Measurements from ENCODE around the gene ZDHHC22. TPM values are rescaled to one million over a fixed set of nuclear protein-coding genes. Genes with fewer than 3 reads are reported as not detected.

ZDHHC22 gene
- total and polyA plus RNA-seq, 2 experiments from 2014 or later: 17.6 to 32.1 TPM

- DNase-seq (ENCODE audit: low spot score) (no peak), ATAC-seq (no peak)
- no peak overlapping the region for H2AFZ ChIP-seq
- no peaks in the 10 kb centered on the region for H3K27me3 ChIP-seq (ENCODE audit: insufficient read depth)
- H3K79me2 ChIP-seq (replicated peaks; ENCODE audit: insufficient read depth): no peaks in the 10 kb centered on the region
- no peak overlapping the region for H3K4me3 ChIP-seq
- no peaks in the 10 kb centered on the region for H4K20me1 ChIP-seq (replicated peaks; ENCODE audit: insufficient read depth)
- no peaks in the 10 kb centered on the region; the same call in 1 of the 2 replicates for H3F3A ChIP-seq (replicated peaks; ENCODE audit: low read depth)
- H3K27ac ChIP-seq (ENCODE audit: low read depth): no peak overlapping the region
- no peaks in the 10 kb centered on the region for H3K9me2 ChIP-seq (ENCODE audit: insufficient read depth)
- Mint-ChIP-seq H3K36me3 (ENCODE audit: low read depth) (no peaks in the 10 kb centered on the region), H3K27ac (no peak overlapping the region), H3K27me3 (ENCODE audit: insufficient read depth, low read depth, poor library complexity) (peaks cover 2% of the 10 kb centered on the region), H3K4me1 (peaks cover 29% of the 10 kb centered on the region), H3K4me3 (no peak overlapping the region), H3K9me3 (0 out of 3 replicates have a peak, but pooled peaks cover 3% of the 10 kb centered on the region)
- peaks cover 12% of the 10 kb centered on the region for H3K4me1 ChIP-seq (ENCODE audit: insufficient read depth)
- H3K36me3 ChIP-seq (ENCODE audit: insufficient read depth): no peaks in the 10 kb centered on the region
- no peak overlapping the region for H3K4me2 ChIP-seq
- TF ChIP-seq ZNF114 (CRISPR knock-in tag; IDR thresholded peaks at IDR 0.05) (no peak), STAT1 (IDR thresholded peaks at IDR 0.05; ENCODE audit: unreplicated experiment) (no peak), POLR2AphosphoS5 (IDR thresholded peaks at IDR 0.05; ENCODE audit: low read depth) (no peak), CREB1 (CRISPR knock-in tag; IDR thresholded peaks at IDR 0.05; ENCODE audit: low read depth) (no peak), ZNF331 (CRISPR knock-in tag; IDR thresholded peaks at IDR 0.05; ENCODE audit: low read depth) (no peak), REST (IDR thresholded peaks at IDR 0.05; ENCODE audit: unreplicated experiment) (no peak), EZH2phosphoT487 (IDR thresholded peaks at IDR 0.05; ENCODE audit: unreplicated experiment) (no peak), NANOG (IDR thresholded peaks at IDR 0.05; ENCODE audit: borderline replicate concordance) (no peak), EZH2 (IDR thresholded peaks at IDR 0.05; ENCODE audit: low read depth, unreplicated experiment) (no peak)
- TF ChIP-seq, protein P1, sequence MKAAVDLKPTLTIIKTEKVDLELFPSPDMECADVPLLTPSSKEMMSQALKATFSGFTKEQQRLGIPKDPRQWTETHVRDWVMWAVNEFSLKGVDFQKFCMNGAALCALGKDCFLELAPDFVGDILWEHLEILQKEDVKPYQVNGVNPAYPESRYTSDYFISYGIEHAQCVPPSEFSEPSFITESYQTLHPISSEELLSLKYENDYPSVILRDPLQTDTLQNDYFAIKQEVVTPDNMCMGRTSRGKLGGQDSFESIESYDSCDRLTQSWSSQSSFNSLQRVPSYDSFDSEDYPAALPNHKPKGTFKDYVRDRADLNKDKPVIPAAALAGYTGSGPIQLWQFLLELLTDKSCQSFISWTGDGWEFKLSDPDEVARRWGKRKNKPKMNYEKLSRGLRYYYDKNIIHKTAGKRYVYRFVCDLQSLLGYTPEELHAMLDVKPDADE (IDR thresholded peaks at IDR 0.05): no peak
- TF ChIP-seq, protein P2, sequence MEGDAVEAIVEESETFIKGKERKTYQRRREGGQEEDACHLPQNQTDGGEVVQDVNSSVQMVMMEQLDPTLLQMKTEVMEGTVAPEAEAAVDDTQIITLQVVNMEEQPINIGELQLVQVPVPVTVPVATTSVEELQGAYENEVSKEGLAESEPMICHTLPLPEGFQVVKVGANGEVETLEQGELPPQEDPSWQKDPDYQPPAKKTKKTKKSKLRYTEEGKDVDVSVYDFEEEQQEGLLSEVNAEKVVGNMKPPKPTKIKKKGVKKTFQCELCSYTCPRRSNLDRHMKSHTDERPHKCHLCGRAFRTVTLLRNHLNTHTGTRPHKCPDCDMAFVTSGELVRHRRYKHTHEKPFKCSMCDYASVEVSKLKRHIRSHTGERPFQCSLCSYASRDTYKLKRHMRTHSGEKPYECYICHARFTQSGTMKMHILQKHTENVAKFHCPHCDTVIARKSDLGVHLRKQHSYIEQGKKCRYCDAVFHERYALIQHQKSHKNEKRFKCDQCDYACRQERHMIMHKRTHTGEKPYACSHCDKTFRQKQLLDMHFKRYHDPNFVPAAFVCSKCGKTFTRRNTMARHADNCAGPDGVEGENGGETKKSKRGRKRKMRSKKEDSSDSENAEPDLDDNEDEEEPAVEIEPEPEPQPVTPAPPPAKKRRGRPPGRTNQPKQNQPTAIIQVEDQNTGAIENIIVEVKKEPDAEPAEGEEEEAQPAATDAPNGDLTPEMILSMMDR (conservative IDR thresholded peaks at IDR 0.05; ENCODE audit: low read depth in 2 of 2): no peak
- TF ChIP-seq, protein P3, sequence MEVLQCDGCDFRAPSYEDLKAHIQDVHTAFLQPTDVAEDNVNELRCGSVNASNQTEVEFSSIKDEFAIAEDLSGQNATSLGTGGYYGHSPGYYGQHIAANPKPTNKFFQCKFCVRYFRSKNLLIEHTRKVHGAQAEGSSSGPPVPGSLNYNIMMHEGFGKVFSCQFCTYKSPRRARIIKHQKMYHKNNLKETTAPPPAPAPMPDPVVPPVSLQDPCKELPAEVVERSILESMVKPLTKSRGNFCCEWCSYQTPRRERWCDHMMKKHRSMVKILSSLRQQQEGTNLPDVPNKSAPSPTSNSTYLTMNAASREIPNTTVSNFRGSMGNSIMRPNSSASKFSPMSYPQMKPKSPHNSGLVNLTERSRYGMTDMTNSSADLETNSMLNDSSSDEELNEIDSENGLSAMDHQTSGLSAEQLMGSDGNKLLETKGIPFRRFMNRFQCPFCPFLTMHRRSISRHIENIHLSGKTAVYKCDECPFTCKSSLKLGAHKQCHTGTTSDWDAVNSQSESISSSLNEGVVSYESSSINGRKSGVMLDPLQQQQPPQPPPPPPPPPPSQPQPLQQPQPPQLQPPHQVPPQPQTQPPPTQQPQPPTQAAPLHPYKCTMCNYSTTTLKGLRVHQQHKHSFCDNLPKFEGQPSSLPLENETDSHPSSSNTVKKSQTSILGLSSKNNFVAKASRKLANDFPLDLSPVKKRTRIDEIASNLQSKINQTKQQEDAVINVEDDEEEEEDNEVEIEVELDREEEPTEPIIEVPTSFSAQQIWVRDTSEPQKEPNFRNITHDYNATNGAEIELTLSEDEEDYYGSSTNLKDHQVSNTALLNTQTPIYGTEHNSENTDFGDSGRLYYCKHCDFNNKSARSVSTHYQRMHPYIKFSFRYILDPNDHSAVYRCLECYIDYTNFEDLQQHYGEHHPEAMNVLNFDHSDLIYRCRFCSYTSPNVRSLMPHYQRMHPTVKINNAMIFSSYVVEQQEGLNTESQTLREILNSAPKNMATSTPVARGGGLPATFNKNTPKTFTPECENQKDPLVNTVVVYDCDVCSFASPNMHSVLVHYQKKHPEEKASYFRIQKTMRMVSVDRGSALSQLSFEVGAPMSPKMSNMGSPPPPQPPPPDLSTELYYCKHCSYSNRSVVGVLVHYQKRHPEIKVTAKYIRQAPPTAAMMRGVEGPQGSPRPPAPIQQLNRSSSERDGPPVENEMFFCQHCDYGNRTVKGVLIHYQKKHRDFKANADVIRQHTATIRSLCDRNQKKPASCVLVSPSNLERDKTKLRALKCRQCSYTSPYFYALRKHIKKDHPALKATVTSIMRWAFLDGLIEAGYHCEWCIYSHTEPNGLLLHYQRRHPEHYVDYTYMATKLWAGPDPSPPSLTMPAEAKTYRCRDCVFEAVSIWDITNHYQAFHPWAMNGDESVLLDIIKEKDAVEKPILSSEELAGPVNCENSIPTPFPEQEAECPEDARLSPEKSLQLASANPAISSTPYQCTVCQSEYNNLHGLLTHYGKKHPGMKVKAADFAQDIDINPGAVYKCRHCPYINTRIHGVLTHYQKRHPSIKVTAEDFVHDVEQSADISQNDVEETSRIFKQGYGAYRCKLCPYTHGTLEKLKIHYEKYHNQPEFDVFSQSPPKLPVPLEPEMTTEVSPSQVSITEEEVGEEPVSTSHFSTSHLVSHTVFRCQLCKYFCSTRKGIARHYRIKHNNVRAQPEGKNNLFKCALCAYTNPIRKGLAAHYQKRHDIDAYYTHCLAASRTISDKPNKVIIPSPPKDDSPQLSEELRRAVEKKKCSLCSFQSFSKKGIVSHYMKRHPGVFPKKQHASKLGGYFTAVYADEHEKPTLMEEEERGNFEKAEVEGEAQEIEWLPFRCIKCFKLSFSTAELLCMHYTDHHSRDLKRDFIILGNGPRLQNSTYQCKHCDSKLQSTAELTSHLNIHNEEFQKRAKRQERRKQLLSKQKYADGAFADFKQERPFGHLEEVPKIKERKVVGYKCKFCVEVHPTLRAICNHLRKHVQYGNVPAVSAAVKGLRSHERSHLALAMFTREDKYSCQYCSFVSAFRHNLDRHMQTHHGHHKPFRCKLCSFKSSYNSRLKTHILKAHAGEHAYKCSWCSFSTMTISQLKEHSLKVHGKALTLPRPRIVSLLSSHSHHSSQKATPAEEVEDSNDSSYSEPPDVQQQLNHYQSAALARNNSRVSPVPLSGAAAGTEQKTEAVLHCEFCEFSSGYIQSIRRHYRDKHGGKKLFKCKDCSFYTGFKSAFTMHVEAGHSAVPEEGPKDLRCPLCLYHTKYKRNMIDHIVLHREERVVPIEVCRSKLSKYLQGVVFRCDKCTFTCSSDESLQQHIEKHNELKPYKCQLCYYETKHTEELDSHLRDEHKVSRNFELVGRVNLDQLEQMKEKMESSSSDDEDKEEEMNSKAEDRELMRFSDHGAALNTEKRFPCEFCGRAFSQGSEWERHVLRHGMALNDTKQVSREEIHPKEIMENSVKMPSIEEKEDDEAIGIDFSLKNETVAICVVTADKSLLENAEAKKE (CRISPR knock-in tag; IDR thresholded peaks at IDR 0.05): no peak
Observed at GRCh38 chr14:77083082-77083481, 58.5 kb downstream of the ZDHHC22 start.
